Measurements from ENCODE around the gene PRKAB1.

Gene PRKAB1

GRCh38 chr12:119712721-119713120, 44.8 kb downstream of the PRKAB1 start:
- TF ChIP-seq, protein P1, sequence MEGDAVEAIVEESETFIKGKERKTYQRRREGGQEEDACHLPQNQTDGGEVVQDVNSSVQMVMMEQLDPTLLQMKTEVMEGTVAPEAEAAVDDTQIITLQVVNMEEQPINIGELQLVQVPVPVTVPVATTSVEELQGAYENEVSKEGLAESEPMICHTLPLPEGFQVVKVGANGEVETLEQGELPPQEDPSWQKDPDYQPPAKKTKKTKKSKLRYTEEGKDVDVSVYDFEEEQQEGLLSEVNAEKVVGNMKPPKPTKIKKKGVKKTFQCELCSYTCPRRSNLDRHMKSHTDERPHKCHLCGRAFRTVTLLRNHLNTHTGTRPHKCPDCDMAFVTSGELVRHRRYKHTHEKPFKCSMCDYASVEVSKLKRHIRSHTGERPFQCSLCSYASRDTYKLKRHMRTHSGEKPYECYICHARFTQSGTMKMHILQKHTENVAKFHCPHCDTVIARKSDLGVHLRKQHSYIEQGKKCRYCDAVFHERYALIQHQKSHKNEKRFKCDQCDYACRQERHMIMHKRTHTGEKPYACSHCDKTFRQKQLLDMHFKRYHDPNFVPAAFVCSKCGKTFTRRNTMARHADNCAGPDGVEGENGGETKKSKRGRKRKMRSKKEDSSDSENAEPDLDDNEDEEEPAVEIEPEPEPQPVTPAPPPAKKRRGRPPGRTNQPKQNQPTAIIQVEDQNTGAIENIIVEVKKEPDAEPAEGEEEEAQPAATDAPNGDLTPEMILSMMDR (conservative IDR thresholded peaks at IDR 0.05; ENCODE audit: control insufficient read depth, insufficient read depth, low read depth, low read length) = no peak
- no peak overlapping the region for H3K4me3 ChIP-seq (ENCODE audit: control insufficient read depth, low read depth, low read length)
- no peak for DNase-seq (ENCODE audit: low read depth)

- TF ChIP-seq, protein P1 (conservative IDR thresholded peaks at IDR 0.05; ENCODE audit: control insufficient read depth, insufficient read depth, low read depth, low read length) = no peak
- no peak overlapping the region for H3K4me3 ChIP-seq (ENCODE audit: control insufficient read depth, low read depth, low read length)
- no peak for DNase-seq (ENCODE audit: low read depth)
These were observed 45.7 kb downstream of the PRKAB1 start for GRCh38 chr12:119713551-119714031.

DNA sequence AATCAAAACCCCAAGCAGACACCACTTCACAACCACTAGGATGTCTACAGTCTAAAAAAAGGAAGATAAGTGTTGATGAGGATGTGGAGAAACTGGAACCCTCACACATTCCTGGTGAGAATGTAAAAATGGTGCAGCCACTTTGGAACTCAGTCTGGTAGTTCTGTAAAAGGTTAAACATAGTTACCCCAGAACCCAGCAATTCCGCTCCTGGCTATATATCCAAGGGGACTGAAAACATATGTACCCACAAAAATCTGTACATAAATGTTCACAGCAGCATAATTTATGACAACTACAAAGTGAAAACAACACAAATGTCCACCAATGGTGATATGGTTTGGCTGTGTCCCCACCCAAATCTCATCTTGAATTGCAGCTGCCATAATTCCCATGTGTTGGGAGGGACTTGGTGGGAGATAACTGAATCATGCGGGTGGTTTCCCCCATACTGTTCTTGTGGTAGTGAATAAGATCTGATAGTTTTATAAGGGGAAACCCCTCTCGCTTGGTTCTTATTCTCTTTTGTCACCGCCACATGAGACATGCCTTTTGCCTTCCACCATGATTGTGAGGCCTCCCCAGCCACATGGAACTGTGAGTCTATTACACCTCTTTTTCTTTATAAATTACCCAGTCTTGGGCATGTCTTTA, 46.8 kb downstream of the PRKAB1 start:
- no peak for DNase-seq (ENCODE audit: low read depth)
- TF ChIP-seq, protein P1 (conservative IDR thresholded peaks at IDR 0.05; ENCODE audit: control insufficient read depth, insufficient read depth, low read depth, low read length) = no peak
- no peak overlapping the region for H3K4me3 ChIP-seq (ENCODE audit: control insufficient read depth, low read depth, low read length)

DNA sequence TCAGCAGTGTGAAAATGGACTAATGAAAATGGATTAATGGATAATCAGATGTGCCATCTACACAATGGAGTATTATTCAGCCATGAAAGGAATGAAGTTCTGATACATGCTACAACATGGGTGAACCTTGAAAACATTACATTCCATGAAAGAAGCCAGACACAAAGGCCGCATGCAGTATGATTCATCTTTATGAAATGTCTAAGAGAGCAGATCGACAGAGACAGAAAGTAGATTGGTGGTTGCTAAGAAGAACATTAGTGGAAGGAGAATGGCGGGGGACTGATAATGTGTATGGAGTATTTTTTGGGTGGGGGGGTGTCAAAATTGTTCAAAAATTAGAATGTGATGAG, 47.3 kb downstream of the PRKAB1 start:
- no peak overlapping the region for H3K4me3 ChIP-seq (ENCODE audit: control insufficient read depth, low read depth, low read length)
- TF ChIP-seq, protein P1 (conservative IDR thresholded peaks at IDR 0.05; ENCODE audit: control insufficient read depth, insufficient read depth, low read depth, low read length) = no peak
- DNase-seq (ENCODE audit: low read depth) = no peak

DNA sequence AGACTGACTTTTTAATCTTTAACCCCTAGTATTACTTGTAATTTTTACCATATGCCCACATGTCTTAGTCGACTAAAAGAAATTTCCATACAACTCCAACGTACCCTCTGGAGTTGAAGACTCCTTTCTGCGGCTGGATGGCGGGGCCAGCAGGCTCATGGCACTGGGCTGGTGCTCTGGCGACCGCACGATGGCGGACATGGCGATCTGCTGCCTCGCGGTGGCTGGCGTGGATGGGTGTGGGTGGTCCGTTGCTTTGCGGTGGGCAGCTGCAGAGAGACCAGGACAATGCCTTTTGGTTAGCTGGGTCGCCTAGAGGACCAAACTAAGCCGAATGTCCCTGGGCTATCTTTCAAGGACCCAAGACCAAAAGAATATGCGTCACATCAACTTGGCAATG, 50.2 kb downstream of the PRKAB1 start:
- no peak overlapping the region for H3K4me3 ChIP-seq (ENCODE audit: control insufficient read depth, low read depth, low read length)
- TF ChIP-seq, protein P1 (conservative IDR thresholded peaks at IDR 0.05; ENCODE audit: control insufficient read depth, insufficient read depth, low read depth, low read length) = no peak

DNA sequence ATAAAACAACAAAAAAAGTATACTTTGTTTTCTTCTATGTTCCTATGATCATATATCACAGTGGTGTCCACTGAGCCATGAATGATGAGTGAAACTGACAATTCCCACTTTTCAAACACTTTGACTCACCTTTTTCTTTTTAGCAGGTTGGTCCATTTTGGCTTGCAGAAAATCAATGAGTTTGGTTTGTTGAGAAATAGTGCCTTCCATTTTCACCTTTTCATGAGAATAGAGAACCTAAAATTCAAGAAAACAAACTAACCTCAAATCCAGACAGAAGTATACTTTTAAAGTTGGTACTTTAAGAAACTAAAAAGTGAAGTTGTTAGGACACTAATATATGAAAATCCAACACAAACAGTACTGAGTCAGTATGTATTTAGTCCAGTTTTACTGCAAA, 52.4 kb downstream of the PRKAB1 start:
- TF ChIP-seq, protein P1 (conservative IDR thresholded peaks at IDR 0.05; ENCODE audit: control insufficient read depth, insufficient read depth, low read depth, low read length) = no peak
- DNase-seq (ENCODE audit: low read depth) = no peak

More for the DNA sequence above, 50.2 kb downstream of the PRKAB1 start:
- no peak for DNase-seq (ENCODE audit: low read depth)

More for the DNA sequence above, 52.4 kb downstream of the PRKAB1 start:
- no peak overlapping the region for H3K4me3 ChIP-seq (ENCODE audit: control insufficient read depth, low read depth, low read length)

Measured in fibroblast of mammary gland (primary cell).